Left ventricle myocardium inferior (tissue), 1 donor: Measurements from ENCODE around the gene ATP8B2. TPM values are rescaled to one million over a fixed set of nuclear protein-coding genes. Genes with fewer than 3 reads are reported as not detected.
"Not testable (repeated sequence)": the region's sequence is repeated elsewhere in the genome, so short reads cannot be mapped to it uniquely, and the experiment has no call there.

Experiments used
- DNase-seq: peaks from one replicate; pipeline ENCODE4 v3.0.0-alpha.2; 2020
- H3K27ac ChIP-seq: fragments of 200-600 bp; replicated peaks from 2 replicates; pipeline ENCODE4 v1.8.0; 2021
- H3K27me3 ChIP-seq: fragments of 200-600 bp; 2 replicates; pipeline ENCODE4 v1.8.0; 2021; ENCODE audit warnings: low read depth
- H3K36me3 ChIP-seq: fragments of 200-600 bp; 2 replicates; pipeline ENCODE4 v1.8.0; 2021
- H3K4me1 ChIP-seq: fragments of 200-600 bp; 2 replicates; pipeline ENCODE4 v1.8.0; 2021
- H3K4me3 ChIP-seq: fragments of 200-600 bp; 2 replicates; pipeline ENCODE4 v1.8.0; 2021; ENCODE audit warnings: mild to moderate bottlenecking, moderate library complexity
- H3K9me3 ChIP-seq: fragments of 200-600 bp; replicated peaks from 2 replicates; pipeline ENCODE4 v1.8.0; 2021
- CTCF ChIP-seq: fragments of 200-600 bp; IDR thresholded peaks from 2 replicates; pipeline ENCODE4 v1.8.0; 2021; ENCODE audit warnings: antibody characterized with exemption, mild to moderate bottlenecking, borderline replicate concordance
- intact Hi-C: fragments of 100-400 bp; cut with micrococcal nuclease; formaldehyde crosslinking; loops from one replicate; pipeline ENCODE4 v1.11.0; 2022
- total RNA-seq: library from RNA; stranded (reverse); fragmentation: NEBNext Ultra II Directional; extraction: Animal tissue kit (Norgen Biotek cat#: 25700); gene quantifications from one replicate; pipeline ENCODE4 v1.2.1, GENCODE V29; 2021
- donor health status: DM: no; HTN: yes; CAD: no; lungs with severe emphysema.

Gene ATP8B2
- total RNA-seq, 1 donor from 2014 or later, result 11.8 TPM

GRCh38 chr1:154353966-154354365, 28.6 kb downstream of the ATP8B2 start:
- Histone ChIP-seq H3K27ac (no peak overlapping the region), H3K4me1 (peaks cover 18% of the 10 kb centered on the region)
- intact Hi-C loops, result loop anchor here (10.0 kb wide), 1 partner anchor 51 kb away; the partner anchor contains the start of gene IL6R

GRCh38 chr1:154358519-154358918, 33.2 kb downstream of the ATP8B2 start:
- Histone ChIP-seq H3K4me1 (peaks cover 2% of the 10 kb centered on the region), H3K27me3 (no peaks in the 10 kb centered on the region), H3K36me3 (no peaks in the 10 kb centered on the region), H3K27ac (no peak overlapping the region), H3K9me3 (no peaks in the 10 kb centered on the region), H3K4me3 (no peak overlapping the region)
- intact Hi-C loops, result loop anchor here (10.0 kb wide), 1 partner anchor 46 kb away; the partner anchor contains the start of gene IL6R
- TF ChIP-seq CTCF, result no peak
- DNase-seq, result no peak

More at GRCh38 chr1:154353966-154354365, 28.6 kb downstream of the ATP8B2 start:
- no peaks in the 10 kb centered on the region for H3K9me3 ChIP-seq
- no peak for DNase-seq
- H3K36me3 ChIP-seq, result peaks cover 6% of the 10 kb centered on the region
- no peak for TF ChIP-seq CTCF
- H3K27me3 ChIP-seq, result no peaks in the 10 kb centered on the region
- H3K4me3 ChIP-seq, result no peak overlapping the region

GRCh38 chr1:154360288-154360687, 35.0 kb downstream of the ATP8B2 start:
- intact Hi-C loops, result no loop called here
- Histone ChIP-seq H3K9me3 (no peaks in the 10 kb centered on the region), H3K27ac (no peak overlapping the region), H3K27me3 (no peaks in the 10 kb centered on the region), H3K36me3 (no peaks in the 10 kb centered on the region), H3K4me3 (no peak overlapping the region), H3K4me1 (no peaks in the 10 kb centered on the region)
- no peak for DNase-seq
- TF ChIP-seq CTCF, result no peak

GRCh38 chr1:154360881-154361280, 35.6 kb downstream of the ATP8B2 start:
- H3K9me3 ChIP-seq, DNase-seq, H3K27me3 ChIP-seq, H3K36me3 ChIP-seq, H3K4me3 ChIP-seq, H3K27ac ChIP-seq, H3K4me1 ChIP-seq, intact Hi-C loops: not testable (repeated sequence)

GRCh38 chr1:154361357-154361756, 36.0 kb downstream of the ATP8B2 start:
- Histone ChIP-seq H3K27ac (no peak overlapping the region), H3K9me3 (no peaks in the 10 kb centered on the region), H3K4me3 (no peak overlapping the region), H3K4me1 (no peaks in the 10 kb centered on the region), H3K36me3 (no peaks in the 10 kb centered on the region), H3K27me3 (no peaks in the 10 kb centered on the region)
- no peak for TF ChIP-seq CTCF
- intact Hi-C loops, result no loop called here
- no peak for DNase-seq

- no peak for DNase-seq
- Histone ChIP-seq H3K27ac (no peak overlapping the region), H3K36me3 (no peaks in the 10 kb centered on the region), H3K9me3 (no peaks in the 10 kb centered on the region), H3K4me3 (no peak overlapping the region), H3K27me3 (no peaks in the 10 kb centered on the region), H3K4me1 (no peaks in the 10 kb centered on the region)
- TF ChIP-seq CTCF, result no peak
- intact Hi-C loops, result no loop called here
Observed at GRCh38 chr1:154371436-154371835, 46.1 kb downstream of the ATP8B2 start.

- intact Hi-C loops, H3K27me3 ChIP-seq, H3K4me3 ChIP-seq, H3K4me1 ChIP-seq, H3K36me3 ChIP-seq, H3K9me3 ChIP-seq, H3K27ac ChIP-seq, DNase-seq: not testable (repeated sequence)
Observed at GRCh38 chr1:154373777-154374357, 48.5 kb downstream of the ATP8B2 start.
